HG03575 (cell line): ENCODE results near the gene SLC9A7.
"Not testable (repeated sequence)": the region's sequence is repeated elsewhere in the genome, so short reads cannot be mapped to it uniquely, and the experiment has no call there.

Experiments used
- ATAC-seq: cut with Tn5 transposase; IDR thresholded peaks from one replicate; pipeline ENCODE4 v1.9.1; 2021; ENCODE audit not compliant: unreplicated experiment, insufficient number of reproducible peaks, low FRiP score; ENCODE audit errors: extremely low read depth

SLC9A7 gene

DNA sequence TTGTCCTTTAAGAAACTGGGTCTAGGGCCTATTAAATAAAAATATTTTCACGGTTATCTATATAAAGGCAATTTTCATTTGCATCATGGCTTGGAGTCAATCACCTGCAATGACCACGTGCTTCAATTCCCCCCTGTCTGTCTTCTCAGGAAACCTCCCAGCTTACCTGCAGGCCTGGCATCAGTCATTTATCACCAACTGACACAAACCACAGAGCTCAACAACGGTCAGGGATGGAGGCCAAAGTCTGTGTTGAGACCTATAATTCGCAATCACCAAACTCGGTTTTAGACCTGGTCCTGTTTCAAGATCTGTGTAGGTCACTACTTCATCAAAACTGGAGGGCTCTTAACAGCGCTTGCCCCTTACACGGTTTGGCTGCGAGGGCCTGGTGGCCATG lies 1.9 kb downstream of the SLC9A7 start:
- ATAC-seq: no peak

DNA sequence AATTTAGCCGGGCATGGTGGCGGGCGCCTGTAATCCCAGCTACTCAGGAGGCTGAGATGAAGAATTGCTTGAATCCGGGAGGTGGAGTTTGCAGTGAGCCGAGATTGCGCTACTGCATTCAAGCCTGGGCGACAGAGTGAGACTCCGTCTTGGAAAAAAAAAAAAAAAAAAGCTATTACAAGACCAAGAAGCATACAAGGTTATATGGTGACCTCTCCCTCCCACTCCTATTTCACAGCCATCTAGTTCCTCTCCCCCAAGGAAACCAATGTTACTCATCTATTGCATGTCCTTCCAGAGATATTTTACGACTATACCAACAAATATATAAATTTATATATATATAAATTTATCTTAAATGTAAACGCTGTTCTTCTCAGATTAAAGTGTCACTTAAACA lies 3.2 kb downstream of the SLC9A7 start:
- no peak for ATAC-seq

DNA sequence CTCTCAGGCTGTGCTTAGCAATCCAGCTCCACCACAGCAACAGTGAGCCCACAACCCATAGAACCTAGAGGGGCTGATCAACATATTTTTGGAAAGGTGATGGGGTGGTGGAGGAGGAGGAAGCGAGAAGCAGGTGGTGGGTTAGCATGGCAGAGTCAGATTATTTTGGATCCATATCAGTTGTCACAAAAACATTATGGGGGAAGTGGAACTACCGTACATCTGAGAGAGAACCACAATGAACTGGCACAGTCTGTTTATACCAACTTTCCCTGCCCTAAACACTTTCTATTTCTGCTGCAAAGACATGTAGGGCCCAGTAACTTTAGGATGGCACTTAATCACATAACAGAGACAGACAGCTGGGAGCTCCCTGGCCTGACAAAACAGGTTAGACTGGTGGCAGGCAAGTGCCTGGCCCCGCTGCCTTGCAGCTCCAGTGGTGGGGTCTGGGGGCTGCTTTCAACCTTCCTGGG lies 4.3 kb downstream of the SLC9A7 start:
- no peak for ATAC-seq

DNA sequence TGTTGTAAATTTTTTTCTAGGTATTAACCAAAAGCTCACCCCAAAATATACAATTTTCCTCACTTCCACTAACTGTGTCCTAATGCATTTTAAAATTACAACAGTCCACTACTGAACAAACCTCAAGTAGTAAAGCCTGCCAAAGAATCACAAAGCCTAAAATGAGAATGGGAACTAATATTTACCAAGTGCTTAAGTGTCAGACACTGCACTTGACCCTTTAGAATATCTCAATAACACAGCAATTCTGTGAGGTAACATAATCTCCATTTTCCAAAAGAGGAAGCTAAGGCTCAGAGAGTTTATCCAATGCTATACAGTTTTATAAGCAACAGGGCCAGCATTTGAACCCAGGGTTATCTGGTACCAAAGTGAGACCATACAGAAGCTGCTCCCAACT lies 4.9 kb downstream of the SLC9A7 start:
- no peak for ATAC-seq

GRCh38 chrX:46750889-46751288 lies 8.0 kb downstream of the SLC9A7 start:
- ATAC-seq: no peak

DNA sequence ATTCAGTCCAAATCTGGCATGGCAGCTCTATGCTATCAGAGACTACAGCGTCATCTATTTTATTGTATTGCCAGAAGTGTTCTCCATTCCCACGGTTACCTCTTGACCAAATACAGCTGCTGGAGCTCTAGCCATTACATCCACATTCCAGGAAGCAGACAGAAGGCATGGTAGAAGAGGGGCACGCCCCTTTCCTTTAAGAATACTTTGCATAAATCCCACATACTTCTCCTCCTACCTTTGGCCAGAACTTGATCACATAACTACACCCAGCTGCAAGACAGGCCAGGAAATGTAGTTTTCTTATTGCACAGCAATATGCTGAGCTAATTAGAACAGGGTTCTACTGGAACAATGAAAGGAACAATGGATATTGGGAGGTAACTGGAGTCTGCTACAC lies 14.9 kb downstream of the SLC9A7 start:
- ATAC-seq: no peak

DNA sequence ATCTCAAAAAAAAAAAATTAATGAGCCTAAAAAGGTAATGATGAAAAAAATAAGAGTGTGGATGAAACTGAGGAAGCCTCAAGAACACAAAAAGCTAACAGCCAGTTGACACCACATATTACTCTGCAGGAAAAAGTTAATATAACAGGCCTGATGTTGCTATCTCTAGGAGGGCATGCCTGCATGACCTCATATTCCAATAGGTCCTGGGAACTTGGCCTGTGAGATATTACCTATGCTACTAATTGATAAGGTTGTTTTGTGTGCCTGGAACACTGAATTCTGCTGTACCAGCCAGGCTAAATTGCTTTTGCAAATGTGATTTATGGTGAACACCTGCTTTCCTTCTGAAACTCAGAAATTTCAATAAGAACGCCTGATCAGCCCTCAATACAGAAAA lies 15.9 kb downstream of the SLC9A7 start:
- ATAC-seq: no peak

- ATAC-seq: no peak
Observed at GRCh38 chrX:46739736-46740135, 19.2 kb downstream of the SLC9A7 start.

GRCh38 chrX:46737462-46737861 lies 21.5 kb downstream of the SLC9A7 start:
- ATAC-seq: no peak

DNA sequence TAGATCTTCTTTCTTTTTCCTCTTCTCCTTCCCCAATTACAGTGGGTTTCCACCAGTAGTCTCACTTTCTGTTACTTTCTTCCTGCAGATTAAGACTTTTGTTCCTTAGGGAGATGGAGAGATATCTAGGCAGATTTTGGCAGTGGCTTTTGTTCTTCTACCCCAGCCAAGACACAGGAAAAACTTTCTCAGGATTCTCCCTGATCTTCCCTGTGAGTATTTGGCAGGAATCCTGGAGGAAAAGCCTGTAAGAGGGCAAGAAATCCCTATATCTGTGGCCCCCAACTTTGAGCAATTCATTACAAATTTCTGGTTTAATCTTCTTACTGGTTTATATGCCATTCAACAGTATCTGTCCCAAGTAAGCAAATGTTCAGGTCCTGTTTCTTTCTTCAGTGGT lies 21.9 kb downstream of the SLC9A7 start:
- no peak for ATAC-seq

DNA sequence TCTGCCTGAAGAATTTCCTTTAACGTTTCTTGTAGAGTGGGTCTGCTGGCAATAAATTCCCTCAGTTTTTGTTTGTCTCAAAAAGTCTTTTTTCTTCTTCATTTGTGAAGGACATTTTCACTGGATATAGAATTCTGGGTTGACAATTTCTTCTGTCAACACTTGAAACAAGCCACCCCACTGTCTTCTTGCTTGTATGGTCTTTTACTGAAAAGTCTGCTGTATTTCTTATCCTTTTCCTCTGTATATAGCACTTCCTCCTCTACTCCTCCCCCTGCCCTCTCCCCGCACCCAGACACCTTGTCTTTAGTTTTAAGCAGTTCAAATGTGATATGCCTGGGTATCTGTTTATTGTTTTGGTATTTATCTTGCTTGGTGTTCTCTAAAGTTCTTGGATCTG lies 23.3 kb downstream of the SLC9A7 start:
- ATAC-seq: no peak

- ATAC-seq: no peak
Observed at GRCh38 chrX:46733226-46733625, 25.7 kb downstream of the SLC9A7 start.

DNA sequence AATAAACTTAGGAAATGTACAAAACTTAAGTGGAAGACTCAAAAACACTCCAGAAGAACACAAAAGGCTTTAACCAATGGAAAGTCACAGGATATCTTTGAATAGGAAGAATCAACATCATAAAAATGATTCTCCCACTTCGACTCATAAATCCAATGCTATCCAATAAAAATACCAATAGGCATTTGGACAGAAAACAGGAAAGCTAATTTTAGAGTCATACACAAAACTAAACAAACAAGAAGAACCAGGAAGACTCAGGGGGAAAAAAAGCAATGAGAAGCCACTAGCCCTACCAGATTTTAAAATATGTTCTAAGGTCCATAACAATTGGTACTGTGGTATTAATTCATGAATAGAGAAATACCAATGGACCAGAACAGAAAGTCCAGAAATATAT lies 28.2 kb downstream of the SLC9A7 start:
- ATAC-seq: no peak

DNA sequence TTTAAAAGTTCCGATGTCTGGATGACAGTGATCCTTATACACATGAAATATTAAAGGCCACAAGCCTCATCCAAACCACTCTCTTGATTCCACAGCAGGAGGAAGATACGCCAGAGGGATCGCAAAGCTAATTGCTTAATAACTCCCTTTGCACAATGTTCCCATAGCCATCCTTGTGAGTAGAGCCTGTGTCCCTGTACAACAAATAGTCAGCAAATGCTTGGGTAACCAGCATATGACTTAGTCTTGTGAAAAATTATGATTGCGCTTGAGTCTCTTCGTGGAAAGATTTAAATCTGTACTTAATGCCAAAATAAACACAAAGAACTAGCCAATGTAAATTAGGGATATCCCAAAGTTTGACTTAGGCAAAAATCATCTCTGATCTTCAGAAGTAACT lies 31.5 kb downstream of the SLC9A7 start:
- ATAC-seq: no peak

GRCh38 chrX:46723569-46723927 lies 35.4 kb downstream of the SLC9A7 start:
- not testable (repeated sequence) for ATAC-seq

DNA sequence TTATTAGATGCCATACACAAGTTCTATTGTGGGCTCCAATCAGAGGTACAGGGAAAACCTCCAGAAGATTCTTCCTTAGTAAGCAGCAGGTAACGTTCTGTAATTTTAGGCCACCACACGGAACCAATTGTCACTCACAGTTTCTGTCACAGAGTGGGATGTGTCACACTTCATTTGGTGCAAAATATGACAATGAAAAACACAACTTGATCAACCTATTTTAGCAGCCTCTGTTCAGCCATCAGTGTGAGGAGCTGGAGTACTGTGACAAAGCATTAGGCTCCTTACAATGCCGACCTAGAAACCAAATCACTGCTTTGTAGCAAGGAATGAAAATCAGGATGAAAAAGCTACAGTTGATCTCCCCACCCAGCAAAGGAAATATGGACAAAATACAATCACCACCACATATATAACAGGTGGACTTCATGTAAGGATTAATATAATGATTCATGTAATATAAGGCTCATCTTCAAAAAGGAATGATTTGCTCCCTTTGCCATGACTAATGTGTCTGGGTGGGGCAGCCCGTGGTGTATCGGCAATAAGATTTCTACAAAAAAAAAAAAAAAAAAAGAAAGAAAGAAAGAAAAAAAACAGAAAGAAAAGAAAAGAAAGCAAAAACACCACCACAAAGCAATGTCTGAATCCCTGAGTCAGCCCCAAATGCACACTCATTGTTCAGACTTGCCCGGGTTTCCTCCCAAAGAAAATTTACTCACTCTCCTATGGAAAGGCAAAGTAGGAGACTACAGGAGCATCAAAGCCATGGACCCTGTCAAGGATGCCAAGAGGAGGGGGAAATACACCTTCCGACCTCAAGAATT lies 36.0 kb downstream of the SLC9A7 start:
- ATAC-seq: no peak

GRCh38 chrX:46716796-46717195 lies 42.1 kb downstream of the SLC9A7 start:
- ATAC-seq: no peak

DNA sequence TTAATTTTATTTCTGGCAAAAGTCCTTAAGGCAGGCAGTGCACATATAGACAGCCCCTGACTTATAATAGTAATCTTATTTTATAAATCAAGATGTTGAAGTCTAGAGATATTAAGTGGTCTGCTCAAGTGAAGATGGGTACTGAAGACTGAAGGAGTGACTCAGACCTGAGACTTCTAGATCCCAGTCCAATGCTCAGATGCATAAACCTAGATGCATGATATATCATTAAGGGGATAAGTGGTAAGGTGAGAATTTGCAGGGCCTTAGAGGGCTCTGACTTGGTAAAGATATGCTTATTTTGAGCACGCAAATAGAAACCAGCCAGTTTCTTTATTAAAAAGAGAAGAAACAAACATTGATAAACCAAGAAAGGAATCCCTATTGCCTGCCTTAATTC lies 42.9 kb downstream of the SLC9A7 start:
- ATAC-seq: no peak

DNA sequence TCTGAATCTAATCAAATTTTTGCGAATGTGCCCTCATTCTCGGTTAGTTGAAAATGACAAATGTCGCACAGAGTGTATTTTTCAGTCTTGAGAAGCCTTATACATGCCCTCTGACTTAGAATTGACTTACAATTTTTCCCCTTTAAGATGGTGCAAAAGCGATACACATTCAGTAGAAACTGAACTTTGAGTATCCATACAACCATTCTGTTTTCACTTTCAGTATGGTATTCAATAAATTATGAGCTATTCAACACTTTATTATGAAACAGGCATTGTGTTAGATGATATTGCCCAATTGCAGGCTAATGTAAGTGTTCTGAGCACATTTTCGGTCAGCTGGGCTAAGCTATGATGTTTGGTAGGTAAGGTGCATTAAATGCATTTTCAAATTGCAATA lies 43.4 kb downstream of the SLC9A7 start:
- no peak for ATAC-seq

GRCh38 chrX:46713672-46714490 lies 45.0 kb downstream of the SLC9A7 start:
- ATAC-seq: peak; percentile 48
